ES-I3 (cell line): ENCODE results near the gene RAB11FIP4.

Source experiments
- H3K36me3 ChIP-seq: 2 replicates; pipeline ENCODE4 v1.6.1; 2013; ENCODE audit warnings: mild to moderate bottlenecking, low read length, control low read depth, moderate library complexity; ENCODE audit not compliant: insufficient read depth
- H3K4me1 ChIP-seq: 2 replicates; pipeline ENCODE4 v1.6.1; 2013; ENCODE audit warnings: mild to moderate bottlenecking, control low read depth, low read length; ENCODE audit not compliant: insufficient read depth
- H3K9ac ChIP-seq: 2 replicates; pipeline ENCODE4 v1.6.1; 2013; ENCODE audit warnings: low read depth, mild to moderate bottlenecking, low read length, moderate library complexity
- H3K9me3 ChIP-seq: 2 replicates; pipeline ENCODE4 v1.6.1; 2013; ENCODE audit warnings: mild to moderate bottlenecking, low read length, moderate library complexity; ENCODE audit not compliant: control insufficient read depth, insufficient read depth

RAB11FIP4 gene

GRCh38 chr17:31509095-31509804 lies 117.8 kb downstream of the RAB11FIP4 start:
- Histone ChIP-seq H3K4me1 (no peaks in the 10 kb centered on the region; the same call in 1 of the 2 replicates), H3K9me3 (no peaks in the 10 kb centered on the region), H3K36me3 (no peaks in the 10 kb centered on the region), H3K9ac (no peak overlapping the region)

GRCh38 chr17:31509805-31510177 lies 118.3 kb downstream of the RAB11FIP4 start:
- H3K4me1 ChIP-seq: no peaks in the 10 kb centered on the region; the same call in 1 of the 2 replicates
- no peak overlapping the region for H3K9ac ChIP-seq
- no peaks in the 10 kb centered on the region for H3K9me3 ChIP-seq
- H3K36me3 ChIP-seq: no peaks in the 10 kb centered on the region

- H3K9me3 ChIP-seq: no peaks in the 10 kb centered on the region
- H3K4me1 ChIP-seq: no peaks in the 10 kb centered on the region; the same call in 1 of the 2 replicates
- H3K9ac ChIP-seq: no peak overlapping the region
- no peaks in the 10 kb centered on the region for H3K36me3 ChIP-seq
Measured at GRCh38 chr17:31510308-31511194, 119.1 kb downstream of the RAB11FIP4 start.

- Histone ChIP-seq H3K36me3 (no peaks in the 10 kb centered on the region), H3K9me3 (no peaks in the 10 kb centered on the region), H3K9ac (no peak overlapping the region), H3K4me1 (no peaks in the 10 kb centered on the region; the same call in 1 of the 2 replicates)
Measured at GRCh38 chr17:31511195-31511578, 119.7 kb downstream of the RAB11FIP4 start.

- no peak overlapping the region for H3K9ac ChIP-seq
- H3K4me1 ChIP-seq: no peaks in the 10 kb centered on the region; the same call in 1 of the 2 replicates
- H3K9me3 ChIP-seq: no peaks in the 10 kb centered on the region
- H3K36me3 ChIP-seq: no peaks in the 10 kb centered on the region
Measured at GRCh38 chr17:31511580-31511979, 120.1 kb downstream of the RAB11FIP4 start.

- no peaks in the 10 kb centered on the region for H3K9me3 ChIP-seq
- no peak overlapping the region for H3K9ac ChIP-seq
- no peaks in the 10 kb centered on the region for H3K36me3 ChIP-seq
- peaks cover under 1% of the 10 kb centered on the region for H3K4me1 ChIP-seq
Measured at GRCh38 chr17:31512104-31512740, 120.7 kb downstream of the RAB11FIP4 start.

GRCh38 chr17:31512796-31513195 lies 121.3 kb downstream of the RAB11FIP4 start:
- no peak overlapping the region for H3K9ac ChIP-seq
- H3K9me3 ChIP-seq: no peaks in the 10 kb centered on the region
- peaks cover 4% of the 10 kb centered on the region for H3K4me1 ChIP-seq
- no peaks in the 10 kb centered on the region for H3K36me3 ChIP-seq

- no peaks in the 10 kb centered on the region for H3K9me3 ChIP-seq
- no peaks in the 10 kb centered on the region for H3K36me3 ChIP-seq
- peaks cover 4% of the 10 kb centered on the region for H3K4me1 ChIP-seq
- H3K9ac ChIP-seq: no peak overlapping the region
Measured at GRCh38 chr17:31513731-31514427, 122.4 kb downstream of the RAB11FIP4 start.

GRCh38 chr17:31515267-31515666 lies 123.8 kb downstream of the RAB11FIP4 start:
- Histone ChIP-seq H3K36me3 (no peaks in the 10 kb centered on the region; the same call in 1 of the 2 replicates), H3K4me1 (peaks cover 4% of the 10 kb centered on the region), H3K9me3 (no peaks in the 10 kb centered on the region), H3K9ac (no peak overlapping the region)

GRCh38 chr17:31517524-31517923 lies 126.0 kb downstream of the RAB11FIP4 start:
- Histone ChIP-seq H3K4me1 (peaks cover 4% of the 10 kb centered on the region), H3K36me3 (no peaks in the 10 kb centered on the region; the same call in 1 of the 2 replicates), H3K9me3 (no peaks in the 10 kb centered on the region), H3K9ac (0 out of 2 replicates have a peak overlapping the region, but pooled peaks have one; percentile 6)

GRCh38 chr17:31518478-31518877 lies 127.0 kb downstream of the RAB11FIP4 start:
- Histone ChIP-seq H3K36me3 (no peaks in the 10 kb centered on the region; the same call in 1 of the 2 replicates), H3K4me1 (peaks cover 4% of the 10 kb centered on the region), H3K9me3 (no peaks in the 10 kb centered on the region), H3K9ac (no peak overlapping the region)

GRCh38 chr17:31521632-31522283 lies 130.3 kb downstream of the RAB11FIP4 start:
- Histone ChIP-seq H3K9ac (no peak overlapping the region), H3K9me3 (no peaks in the 10 kb centered on the region), H3K4me1 (peaks cover 4% of the 10 kb centered on the region), H3K36me3 (no peaks in the 10 kb centered on the region; the same call in 1 of the 2 replicates)

GRCh38 chr17:31522284-31522931 lies 130.9 kb downstream of the RAB11FIP4 start:
- no peaks in the 10 kb centered on the region for H3K9me3 ChIP-seq
- no peaks in the 10 kb centered on the region; the same call in 1 of the 2 replicates for H3K36me3 ChIP-seq
- peaks cover 1% of the 10 kb centered on the region for H3K4me1 ChIP-seq
- no peak overlapping the region for H3K9ac ChIP-seq
